NCI-H2029 (cell line): ENCODE measurements around the gene RAI1.

Experiments
- DNase-seq: peaks from one replicate; lab custom pipeline; 2025; lab: John Stamatoyannopoulos, UW

Gene RAI1

GRCh38 chr17:17847118-17847689, 165.9 kb downstream of the RAI1 start:
- no peak for DNase-seq

GRCh38 chr17:17847726-17848125, 166.5 kb downstream of the RAI1 start:
- DNase-seq = no peak

GRCh38 chr17:17848311-17849082, 167.2 kb downstream of the RAI1 start:
- no peak for DNase-seq

- peak; percentile 40 for DNase-seq
Observed at GRCh38 chr17:17849147-17849820, 168.0 kb downstream of the RAI1 start.

GRCh38 chr17:17849845-17850373, 168.7 kb downstream of the RAI1 start:
- no peak for DNase-seq

- DNase-seq = no peak
Observed at GRCh38 chr17:17851103-17852002, 170.1 kb downstream of the RAI1 start.

- DNase-seq = no peak
Observed at GRCh38 chr17:17852930-17853329, 171.7 kb downstream of the RAI1 start.

- DNase-seq = no peak
Observed at GRCh38 chr17:17853811-17854447, 172.7 kb downstream of the RAI1 start.

- DNase-seq = no peak
Observed at GRCh38 chr17:17855976-17856375, 174.7 kb downstream of the RAI1 start.

- DNase-seq = no peak
Observed at GRCh38 chr17:17856386-17856785, 175.1 kb downstream of the RAI1 start.

GRCh38 chr17:17857496-17857895, 176.2 kb downstream of the RAI1 start:
- DNase-seq = no peak

- DNase-seq = peak; percentile 30
Observed at GRCh38 chr17:17859909-17860765, 178.9 kb downstream of the RAI1 start.

- no peak for DNase-seq
Observed at GRCh38 chr17:17860766-17861107, 179.5 kb downstream of the RAI1 start.
